ENCODE results near the gene MEF2A.

The MEF2A gene

GRCh38 chr15:99598296-99598695 is 32.5 kb downstream of the MEF2A start:
- no peak overlapping the region for H3K27ac ChIP-seq
- no peak for DNase-seq (ENCODE audit: low read depth, low spot score)

- no peak overlapping the region for H3K27ac ChIP-seq
- no peak for DNase-seq (ENCODE audit: low read depth, low spot score)
Measured at GRCh38 chr15:99603828-99604227, 38.0 kb downstream of the MEF2A start.

- DNase-seq (ENCODE audit: low read depth, low spot score) = no peak
- peak overlapping the region; percentile 40 for H3K27ac ChIP-seq
Measured at GRCh38 chr15:99604865-99605264, 39.1 kb downstream of the MEF2A start.

GRCh38 chr15:99605490-99605931 is 39.7 kb downstream of the MEF2A start:
- peak overlapping the region; percentile 40 for H3K27ac ChIP-seq
- no peak for DNase-seq (ENCODE audit: low read depth, low spot score)

- DNase-seq (ENCODE audit: low read depth, low spot score) = no peak
- H3K27ac ChIP-seq = peak overlapping the region; percentile 40
Measured at GRCh38 chr15:99605990-99606389, 40.2 kb downstream of the MEF2A start.

GRCh38 chr15:99606646-99607045 is 40.9 kb downstream of the MEF2A start:
- DNase-seq (ENCODE audit: low read depth, low spot score) = no peak
- H3K27ac ChIP-seq = no peak overlapping the region

- DNase-seq (ENCODE audit: low read depth, low spot score) = no peak
- H3K27ac ChIP-seq = no peak overlapping the region
Measured at GRCh38 chr15:99613481-99613880, 47.7 kb downstream of the MEF2A start.

- DNase-seq (ENCODE audit: low read depth, low spot score) = no peak
- no peak overlapping the region for H3K27ac ChIP-seq
Measured at GRCh38 chr15:99613887-99614647, 48.3 kb downstream of the MEF2A start.

GRCh38 chr15:99614749-99615288 is 49.0 kb downstream of the MEF2A start:
- DNase-seq (ENCODE audit: low read depth, low spot score) = no peak
- no peak overlapping the region for H3K27ac ChIP-seq

GRCh38 chr15:99615460-99615859 is 49.7 kb downstream of the MEF2A start:
- no peak for DNase-seq (ENCODE audit: low read depth, low spot score)
- H3K27ac ChIP-seq = no peak overlapping the region

- no peak for DNase-seq (ENCODE audit: low read depth, low spot score)
Measured at GRCh38 chr15:99616129-99616528, 50.3 kb downstream of the MEF2A start.

GRCh38 chr15:99616773-99617342 is 51.1 kb downstream of the MEF2A start:
- no peak overlapping the region for H3K27ac ChIP-seq
- no peak for DNase-seq (ENCODE audit: low read depth, low spot score)

More at GRCh38 chr15:99616129-99616528, 50.3 kb downstream of the MEF2A start:
- no peak overlapping the region for H3K27ac ChIP-seq

GRCh38 chr15:99618941-99619411 is 53.2 kb downstream of the MEF2A start:
- no peak for DNase-seq (ENCODE audit: low read depth, low spot score)
- peak overlapping the region; percentile 4 for H3K27ac ChIP-seq

GRCh38 chr15:99619712-99620111 is 53.9 kb downstream of the MEF2A start:
- DNase-seq (ENCODE audit: low read depth, low spot score) = no peak

GRCh38 chr15:99620178-99620577 is 54.4 kb downstream of the MEF2A start:
- no peak overlapping the region for H3K27ac ChIP-seq

More at GRCh38 chr15:99619712-99620111, 53.9 kb downstream of the MEF2A start:
- H3K27ac ChIP-seq = no peak overlapping the region

GRCh38 chr15:99621767-99622166 is 56.0 kb downstream of the MEF2A start:
- no peak for DNase-seq (ENCODE audit: low read depth, low spot score)
- no peak overlapping the region for H3K27ac ChIP-seq

More at GRCh38 chr15:99620178-99620577, 54.4 kb downstream of the MEF2A start:
- DNase-seq (ENCODE audit: low read depth, low spot score) = no peak

- no peak overlapping the region for H3K27ac ChIP-seq
- DNase-seq (ENCODE audit: low read depth, low spot score) = no peak
Measured at GRCh38 chr15:99628374-99629001, 62.7 kb downstream of the MEF2A start.

- H3K27ac ChIP-seq = no peak overlapping the region
- no peak for DNase-seq (ENCODE audit: low read depth, low spot score)
Measured at GRCh38 chr15:99630607-99631131, 64.9 kb downstream of the MEF2A start.

GRCh38 chr15:99631255-99631654 is 65.5 kb downstream of the MEF2A start:
- no peak for DNase-seq (ENCODE audit: low read depth, low spot score)

GRCh38 chr15:99632521-99632920 is 66.7 kb downstream of the MEF2A start:
- no peak for DNase-seq (ENCODE audit: low read depth, low spot score)
- H3K27ac ChIP-seq = no peak overlapping the region

More at GRCh38 chr15:99631255-99631654, 65.5 kb downstream of the MEF2A start:
- no peak overlapping the region for H3K27ac ChIP-seq

GRCh38 chr15:99633655-99634054 is 67.9 kb downstream of the MEF2A start:
- no peak overlapping the region for H3K27ac ChIP-seq
- no peak for DNase-seq (ENCODE audit: low read depth, low spot score)
